ENCODE data around the gene EML2.

DNA sequence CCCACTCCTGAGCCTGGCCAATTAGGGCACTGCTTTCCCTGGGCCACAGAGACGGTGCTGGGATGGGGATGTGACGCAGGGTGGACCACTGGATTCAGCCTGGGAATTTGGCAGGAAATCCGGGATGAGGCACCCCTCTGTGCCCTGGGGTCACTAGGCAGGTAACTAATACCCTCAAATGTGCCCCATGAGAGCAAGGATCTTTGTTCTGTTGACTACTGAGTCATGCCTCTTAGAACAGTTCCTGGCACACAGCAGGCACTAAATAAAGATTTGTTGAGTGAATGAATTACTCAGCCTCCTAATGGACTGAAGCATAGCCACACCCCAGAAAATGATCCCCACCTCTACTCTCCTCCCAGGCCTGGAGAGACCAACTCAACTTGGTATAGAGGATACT lies 70.5 kb downstream of the EML2 start:
- no peak for TF ChIP-seq POLR2A (IDR thresholded peaks at IDR 0.05; ENCODE audit: low read length)
- TF ChIP-seq GATA1 (IDR thresholded peaks at IDR 0.05; ENCODE audit: low read depth, low read length), result no peak

Data from erythroblast (primary cell).